LNCAP (cell line): Measurements from ENCODE around the gene RAB11FIP3.
A peak's percentile ranks its signal among the peaks of the same experiment; 100 is the strongest.

Experiments
- TF ChIP-seq, protein P1 (sequence below): fragments of 450-650 bp; IDR thresholded peaks from 2 replicates; pipeline ENCODE4 v1.5.1; 2017; ENCODE audit warnings: mild to moderate bottlenecking

RAB11FIP3 gene

DNA sequence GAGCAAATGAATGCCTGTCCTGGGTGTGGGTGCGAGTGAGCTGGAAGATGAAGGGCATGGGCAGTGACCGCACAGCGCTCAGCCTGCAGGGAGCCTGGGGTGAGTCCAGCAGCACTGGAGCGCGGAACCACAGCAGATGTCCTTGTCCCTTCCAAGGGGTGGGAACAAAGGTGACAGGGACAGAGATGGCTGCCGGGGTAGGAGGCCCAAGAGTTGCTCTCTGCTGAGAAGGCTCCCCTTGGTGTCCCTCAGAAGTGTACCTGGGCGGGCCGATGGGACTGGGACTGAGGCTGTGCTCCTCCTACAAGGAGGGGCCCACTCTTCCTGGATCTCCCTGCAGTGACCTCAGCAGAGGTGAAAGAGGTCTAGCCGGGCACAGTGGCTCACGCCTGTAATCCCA lies 36.1 kb upstream of the RAB11FIP3 start:
- TF ChIP-seq, protein P1, sequence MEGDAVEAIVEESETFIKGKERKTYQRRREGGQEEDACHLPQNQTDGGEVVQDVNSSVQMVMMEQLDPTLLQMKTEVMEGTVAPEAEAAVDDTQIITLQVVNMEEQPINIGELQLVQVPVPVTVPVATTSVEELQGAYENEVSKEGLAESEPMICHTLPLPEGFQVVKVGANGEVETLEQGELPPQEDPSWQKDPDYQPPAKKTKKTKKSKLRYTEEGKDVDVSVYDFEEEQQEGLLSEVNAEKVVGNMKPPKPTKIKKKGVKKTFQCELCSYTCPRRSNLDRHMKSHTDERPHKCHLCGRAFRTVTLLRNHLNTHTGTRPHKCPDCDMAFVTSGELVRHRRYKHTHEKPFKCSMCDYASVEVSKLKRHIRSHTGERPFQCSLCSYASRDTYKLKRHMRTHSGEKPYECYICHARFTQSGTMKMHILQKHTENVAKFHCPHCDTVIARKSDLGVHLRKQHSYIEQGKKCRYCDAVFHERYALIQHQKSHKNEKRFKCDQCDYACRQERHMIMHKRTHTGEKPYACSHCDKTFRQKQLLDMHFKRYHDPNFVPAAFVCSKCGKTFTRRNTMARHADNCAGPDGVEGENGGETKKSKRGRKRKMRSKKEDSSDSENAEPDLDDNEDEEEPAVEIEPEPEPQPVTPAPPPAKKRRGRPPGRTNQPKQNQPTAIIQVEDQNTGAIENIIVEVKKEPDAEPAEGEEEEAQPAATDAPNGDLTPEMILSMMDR, result no peak

DNA sequence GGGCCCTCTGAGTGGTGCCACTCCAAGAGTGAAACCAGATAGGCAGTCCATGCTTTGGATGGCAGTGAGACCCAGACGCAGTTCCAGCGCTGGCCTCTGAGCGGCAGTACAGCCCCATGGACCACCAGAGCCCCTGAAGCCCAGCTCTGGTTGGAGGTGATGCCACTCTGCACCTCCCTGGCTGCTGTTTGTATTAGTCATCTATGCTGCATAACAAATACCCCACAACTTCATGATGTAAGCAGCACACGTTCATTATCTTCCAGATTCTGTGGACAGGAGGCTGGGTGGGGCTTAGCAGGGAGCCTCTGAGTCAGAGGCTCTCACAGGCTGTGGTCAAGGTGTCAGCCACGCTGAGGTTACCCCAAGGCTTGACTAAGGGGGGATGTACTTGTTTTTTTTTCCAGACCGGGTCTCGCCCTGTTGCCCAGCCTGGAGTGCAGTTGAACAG lies 33.5 kb upstream of the RAB11FIP3 start:
- TF ChIP-seq, protein P1, result peak; percentile 42; the same call in 1 of the 2 replicates

DNA sequence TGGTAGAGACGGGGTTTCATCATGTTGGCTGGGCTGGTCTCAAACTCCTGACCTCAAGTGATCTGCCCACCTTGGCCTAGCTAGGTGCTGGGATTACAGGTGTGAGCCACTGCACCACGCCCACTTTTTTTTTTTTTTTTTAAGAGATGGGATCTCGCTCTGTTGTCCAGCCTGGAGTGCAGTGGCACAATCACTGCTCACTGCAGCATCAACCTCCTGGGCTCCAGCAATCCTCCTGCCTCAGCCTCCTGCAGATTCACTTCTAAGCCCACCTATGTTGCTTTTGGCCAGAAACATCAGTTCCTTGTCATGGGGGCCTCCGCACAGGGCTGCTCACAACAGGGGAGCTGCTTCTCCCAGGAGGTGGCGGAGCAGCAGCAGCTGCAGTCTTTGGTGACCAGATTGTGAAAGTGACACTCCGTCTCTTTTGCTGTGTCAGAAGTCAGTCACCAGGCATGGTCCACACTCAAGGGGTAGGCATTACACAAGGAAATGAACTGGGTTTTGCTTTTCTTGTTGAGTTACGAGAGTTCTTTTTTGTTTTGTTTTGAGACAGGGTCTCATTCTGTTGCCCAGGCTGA lies 32.9 kb upstream of the RAB11FIP3 start:
- TF ChIP-seq, protein P1, result no peak

DNA sequence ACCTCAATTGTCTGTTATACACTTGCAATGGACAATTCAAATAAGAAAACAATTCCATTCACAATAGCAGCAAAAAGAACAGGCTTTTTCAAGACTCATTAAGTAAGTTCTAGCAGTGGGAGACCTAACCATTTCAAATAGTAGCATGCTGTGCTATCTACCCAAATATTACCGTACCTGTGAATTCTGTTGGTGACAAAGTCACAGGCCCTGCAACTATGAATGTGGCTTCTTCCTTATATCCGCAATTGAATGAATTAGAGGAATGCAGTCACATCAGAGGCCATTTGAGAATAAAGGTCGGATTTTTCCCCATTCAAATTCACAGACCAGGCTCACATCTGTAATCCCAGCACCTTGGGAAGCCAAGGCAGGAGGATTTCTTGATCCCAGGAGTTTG lies 29.2 kb upstream of the RAB11FIP3 start:
- TF ChIP-seq, protein P1, result no peak

DNA sequence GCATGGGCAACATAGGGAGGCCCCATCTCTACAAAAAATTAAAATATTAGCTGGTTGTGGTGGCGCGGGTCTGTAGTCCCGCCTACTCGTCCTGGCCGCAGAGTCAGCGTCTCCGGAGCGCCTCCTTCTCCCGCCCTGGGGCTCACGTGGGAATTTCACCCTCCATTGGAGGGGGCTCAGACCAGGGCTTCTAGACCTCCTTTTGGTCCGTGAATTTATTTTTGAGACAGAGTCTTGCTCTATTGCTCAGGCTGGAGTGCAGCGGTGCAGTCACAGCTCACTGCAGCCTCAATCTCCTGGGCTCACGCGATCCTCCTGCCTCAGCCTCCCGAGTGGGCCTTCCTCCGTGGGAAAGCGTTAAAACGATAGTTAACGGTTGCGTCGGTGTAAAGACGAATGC lies 28.8 kb upstream of the RAB11FIP3 start:
- TF ChIP-seq, protein P1, result no peak

DNA sequence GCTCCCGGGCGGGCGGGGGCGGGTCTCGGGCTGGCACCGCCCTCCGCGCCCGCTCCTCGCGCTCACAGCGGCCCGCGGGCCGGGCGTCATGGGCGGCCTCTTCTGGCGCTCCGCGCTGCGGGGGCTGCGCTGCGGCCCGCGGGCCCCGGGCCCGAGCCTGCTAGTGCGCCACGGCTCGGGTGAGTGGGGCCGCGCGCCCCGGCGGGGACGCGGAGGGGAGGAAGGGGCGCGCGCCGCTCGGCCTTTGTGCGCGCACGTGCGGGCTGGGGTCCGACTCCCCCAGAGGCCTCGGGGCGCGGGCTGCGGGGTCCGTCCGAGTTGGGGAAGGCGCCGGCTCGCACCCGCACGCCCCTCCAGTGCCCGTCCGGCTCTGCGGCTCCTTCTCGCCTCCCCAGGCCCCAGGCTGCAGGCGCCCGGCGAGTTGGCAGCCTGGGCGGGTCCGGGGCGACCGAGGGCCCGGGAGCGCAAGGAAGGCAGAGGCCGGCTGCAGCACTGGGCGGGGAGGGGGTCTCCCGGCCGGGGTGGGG lies 28.3 kb upstream of the RAB11FIP3 start, which contains the start of gene NME4:
Gene NME4, plus strand, starts transcription at position 65 of the 527 bp plus-strand sequence. Its CDS starts 24 bp downstream, at position 89.
- TF ChIP-seq, protein P1, result no peak

DNA sequence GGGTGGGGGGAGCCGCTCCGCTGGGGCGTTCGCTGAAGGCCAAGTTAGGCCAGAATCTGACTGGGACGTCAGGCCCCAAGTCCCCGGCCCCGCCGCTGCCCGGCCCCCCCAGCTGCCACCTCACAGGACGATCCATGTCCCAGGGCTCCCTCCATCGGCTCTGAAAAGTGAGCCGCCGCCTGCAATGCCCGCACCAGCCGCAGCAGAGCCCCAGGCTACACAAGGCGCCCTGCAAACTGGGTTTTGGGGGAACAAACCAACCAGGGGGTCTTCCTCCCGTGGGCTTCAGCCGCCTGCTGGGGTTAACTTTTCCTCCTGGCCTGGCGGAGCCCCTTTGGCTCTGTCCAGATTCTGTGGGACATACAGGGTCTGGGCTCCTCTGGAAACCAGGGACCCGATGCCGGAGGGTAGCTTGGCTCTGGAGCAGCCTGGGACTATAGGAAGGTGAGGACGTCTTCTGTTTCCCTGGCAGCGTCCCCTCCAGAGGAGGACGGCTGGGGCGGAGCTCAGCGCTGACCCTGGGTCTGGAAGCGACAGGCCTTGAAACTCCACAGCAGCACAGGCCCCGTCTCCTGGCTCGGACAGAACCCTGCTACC lies 27.6 kb upstream of the RAB11FIP3 start:
- TF ChIP-seq, protein P1, result no peak
